Panc1 (cell line): ENCODE data around the gene TRAFD1. TPM values are rescaled to one million over a fixed set of nuclear protein-coding genes. Genes with fewer than 3 reads are reported as not detected.

Experiments used
- ATAC-seq: fragments of 200-7000 bp; cut with Tn5 transposase; 2 replicates; pipeline ENCODE4 v1.9.1; 2020; ENCODE audit warnings: mild to moderate bottlenecking, moderate library complexity
- BruUV-seq: library from RNA; stranded (reverse); fragments of 400-500 nt; replicated peaks from 2 replicates; lab custom pipeline; 2021; lab: Mats Ljungman, UMichigan
- CTCF ChIA-PET: fragments of 300-600 bp; sonication (Branson Sonifier 250); formaldehyde crosslinking; loops from one replicate; lab custom pipeline; 2022; ENCODE audit warnings: antibody characterized with exemption; lab: Charles Lee
- POLR2A ChIA-PET: fragments of 300-600 bp; sonication (Branson Sonifier 250); formaldehyde crosslinking; loops from one replicate; lab custom pipeline; 2022; ENCODE audit warnings: antibody characterized with exemption; lab: Charles Lee
- DNase-seq: peaks from one replicate; pipeline ENCODE4 v3.0.0-alpha.2; 2010; ENCODE audit warnings: low read depth, low spot score
- H3K27ac ChIP-seq: 2 replicates; pipeline ENCODE4 v1.5.1; 2011; ENCODE audit warnings: mild to moderate bottlenecking, low read length, inconsistent platforms
- H3K27me3 ChIP-seq: fragments of 200-500 bp; sonication (Bioruptor generic); 2 replicates; pipeline ENCODE4 v1.6.0; 2014; ENCODE audit warnings: low read length, inconsistent platforms; ENCODE audit not compliant: control insufficient read depth, insufficient read depth
- H3K36me3 ChIP-seq: fragments of 200-500 bp; sonication (Bioruptor generic); 2 replicates; pipeline ENCODE4 v1.5.1; 2014; ENCODE audit warnings: inconsistent platforms, mild to moderate bottlenecking, low read length, moderate library complexity; ENCODE audit not compliant: control insufficient read depth, insufficient read depth
- H3K4me1 ChIP-seq: 2 replicates; pipeline ENCODE4 v1.5.1; 2011; ENCODE audit warnings: inconsistent platforms, mild to moderate bottlenecking, low read length, moderate library complexity; ENCODE audit not compliant: control insufficient read depth, insufficient read depth
- H3K4me3 ChIP-seq, 2 experiments: 2 replicates each; pipeline ENCODE4 v1.5.1; 2011 to 2012; ENCODE audit warnings: low read depth in 2 of 2, low read length in 2 of 2, mild to moderate bottlenecking in 2 of 2, inconsistent platforms in 1 of 2, moderate library complexity in 1 of 2
- H3K9me3 ChIP-seq: fragments of 200-500 bp; sonication (Bioruptor generic); 2 replicates; pipeline ENCODE4 v1.5.1; 2014; ENCODE audit warnings: low read depth, mild to moderate bottlenecking, inconsistent platforms, low read length, moderate library complexity; ENCODE audit not compliant: control insufficient read depth, insufficient read depth
- POLR2AphosphoS5 ChIP-seq: IDR thresholded peaks from 2 replicates; pipeline ENCODE4 v1.6.1; 2012; ENCODE audit warnings: mild to moderate bottlenecking, low read depth, low read length, moderate library complexity
- SIN3A ChIP-seq: IDR thresholded peaks from 2 replicates; pipeline ENCODE4 v1.6.1; 2012; ENCODE audit warnings: low read depth, mild to moderate bottlenecking, low read length, moderate library complexity, borderline replicate concordance; ENCODE audit not compliant: insufficient read depth
- TCF7L2 ChIP-seq: IDR thresholded peaks from 2 replicates; pipeline ENCODE4 v1.6.1; 2011; ENCODE audit warnings: mild to moderate bottlenecking, low read depth, low read length, inconsistent platforms
- in situ Hi-C: cut with HindIII; loops from 2 replicates; pipeline ENCODE4 v1.10.0; 2016; ENCODE audit warnings: low sequenced_read_pairs, low pct_unique_long_range_greater_than_20kb
- intact Hi-C: fragments of 100-400 bp; cut with micrococcal nuclease; formaldehyde crosslinking; loops from one replicate; pipeline ENCODE4 v1.10.0; 2022; ENCODE audit not compliant: unreplicated experiment
- total RNA-seq: library from RNA; stranded (reverse); gene quantifications from one replicate; pipeline ENCODE4 v1.2.1, GENCODE V29; 2021; ENCODE audit not compliant: unreplicated experiment
- TF ChIP-seq, protein P1 (sequence below), 2 experiments: IDR thresholded peaks; 2 replicates each; pipeline ENCODE4 v1.6.1; 2011 to 2012; ENCODE audit warnings: low read depth in 2 of 2, control low read depth in 1 of 2, low read length in 1 of 2, mild to moderate bottlenecking in 1 of 2, moderate library complexity in 1 of 2; ENCODE audit not compliant: insufficient read depth in 1 of 2
- TF ChIP-seq, protein P2 (sequence below): fragments of 450-650 bp; IDR thresholded peaks from 2 replicates; pipeline ENCODE4 v1.5.1; 2017; ENCODE audit warnings: mild to moderate bottlenecking

Gene TRAFD1
- total RNA-seq, 1 experiment from 2014 or later: 32.9 TPM

DNA sequence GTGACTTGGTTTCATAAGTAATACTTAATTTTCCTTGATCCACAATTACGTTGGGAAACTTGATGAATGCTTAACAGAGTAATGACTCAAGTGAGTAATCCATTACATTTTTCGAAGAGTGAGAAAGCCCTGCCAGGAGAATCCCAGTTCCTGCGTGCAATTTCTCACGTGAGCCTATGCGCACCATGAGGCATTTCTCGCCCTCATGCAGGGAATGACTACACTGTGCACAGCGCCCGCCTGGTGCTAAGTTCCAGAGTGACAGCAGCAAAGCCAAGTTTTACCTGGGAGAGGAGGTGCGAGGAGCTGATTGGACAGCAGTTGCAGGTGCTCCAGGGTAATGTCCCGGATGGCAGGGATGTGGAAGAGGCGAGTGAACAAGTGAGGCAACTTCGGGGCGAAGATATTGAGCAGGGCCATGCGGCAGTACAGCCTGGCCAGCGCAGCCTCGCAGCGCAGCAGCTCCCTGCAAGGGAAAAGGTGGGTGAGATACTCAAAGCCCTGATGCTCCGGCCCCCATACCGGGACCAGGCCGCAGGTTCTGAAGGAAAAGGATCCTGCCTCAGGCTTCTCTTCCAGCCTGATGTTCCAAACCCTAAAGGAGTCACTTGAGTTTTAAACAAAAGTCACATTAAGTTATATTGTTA, 69.4 kb downstream of the TRAFD1 start:
- DNase-seq (no peak), ATAC-seq (no peak)
- POLR2A ChIA-PET: no interaction called here
- TF ChIP-seq TCF7L2 (no peak), SIN3A (no peak), POLR2AphosphoS5 (no peak)
- TF ChIP-seq, protein P1, sequence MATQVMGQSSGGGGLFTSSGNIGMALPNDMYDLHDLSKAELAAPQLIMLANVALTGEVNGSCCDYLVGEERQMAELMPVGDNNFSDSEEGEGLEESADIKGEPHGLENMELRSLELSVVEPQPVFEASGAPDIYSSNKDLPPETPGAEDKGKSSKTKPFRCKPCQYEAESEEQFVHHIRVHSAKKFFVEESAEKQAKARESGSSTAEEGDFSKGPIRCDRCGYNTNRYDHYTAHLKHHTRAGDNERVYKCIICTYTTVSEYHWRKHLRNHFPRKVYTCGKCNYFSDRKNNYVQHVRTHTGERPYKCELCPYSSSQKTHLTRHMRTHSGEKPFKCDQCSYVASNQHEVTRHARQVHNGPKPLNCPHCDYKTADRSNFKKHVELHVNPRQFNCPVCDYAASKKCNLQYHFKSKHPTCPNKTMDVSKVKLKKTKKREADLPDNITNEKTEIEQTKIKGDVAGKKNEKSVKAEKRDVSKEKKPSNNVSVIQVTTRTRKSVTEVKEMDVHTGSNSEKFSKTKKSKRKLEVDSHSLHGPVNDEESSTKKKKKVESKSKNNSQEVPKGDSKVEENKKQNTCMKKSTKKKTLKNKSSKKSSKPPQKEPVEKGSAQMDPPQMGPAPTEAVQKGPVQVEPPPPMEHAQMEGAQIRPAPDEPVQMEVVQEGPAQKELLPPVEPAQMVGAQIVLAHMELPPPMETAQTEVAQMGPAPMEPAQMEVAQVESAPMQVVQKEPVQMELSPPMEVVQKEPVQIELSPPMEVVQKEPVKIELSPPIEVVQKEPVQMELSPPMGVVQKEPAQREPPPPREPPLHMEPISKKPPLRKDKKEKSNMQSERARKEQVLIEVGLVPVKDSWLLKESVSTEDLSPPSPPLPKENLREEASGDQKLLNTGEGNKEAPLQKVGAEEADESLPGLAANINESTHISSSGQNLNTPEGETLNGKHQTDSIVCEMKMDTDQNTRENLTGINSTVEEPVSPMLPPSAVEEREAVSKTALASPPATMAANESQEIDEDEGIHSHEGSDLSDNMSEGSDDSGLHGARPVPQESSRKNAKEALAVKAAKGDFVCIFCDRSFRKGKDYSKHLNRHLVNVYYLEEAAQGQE (IDR thresholded peaks at IDR 0.05; ENCODE audit: insufficient read depth in 1 of 2, low read depth in 2 of 2, low read length in 1 of 2): no peak
- TF ChIP-seq, protein P2, sequence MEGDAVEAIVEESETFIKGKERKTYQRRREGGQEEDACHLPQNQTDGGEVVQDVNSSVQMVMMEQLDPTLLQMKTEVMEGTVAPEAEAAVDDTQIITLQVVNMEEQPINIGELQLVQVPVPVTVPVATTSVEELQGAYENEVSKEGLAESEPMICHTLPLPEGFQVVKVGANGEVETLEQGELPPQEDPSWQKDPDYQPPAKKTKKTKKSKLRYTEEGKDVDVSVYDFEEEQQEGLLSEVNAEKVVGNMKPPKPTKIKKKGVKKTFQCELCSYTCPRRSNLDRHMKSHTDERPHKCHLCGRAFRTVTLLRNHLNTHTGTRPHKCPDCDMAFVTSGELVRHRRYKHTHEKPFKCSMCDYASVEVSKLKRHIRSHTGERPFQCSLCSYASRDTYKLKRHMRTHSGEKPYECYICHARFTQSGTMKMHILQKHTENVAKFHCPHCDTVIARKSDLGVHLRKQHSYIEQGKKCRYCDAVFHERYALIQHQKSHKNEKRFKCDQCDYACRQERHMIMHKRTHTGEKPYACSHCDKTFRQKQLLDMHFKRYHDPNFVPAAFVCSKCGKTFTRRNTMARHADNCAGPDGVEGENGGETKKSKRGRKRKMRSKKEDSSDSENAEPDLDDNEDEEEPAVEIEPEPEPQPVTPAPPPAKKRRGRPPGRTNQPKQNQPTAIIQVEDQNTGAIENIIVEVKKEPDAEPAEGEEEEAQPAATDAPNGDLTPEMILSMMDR: no peak
- no TSS peak for BruUV-seq
- Histone ChIP-seq H3K4me1 (no peaks in the 10 kb centered on the region), H3K27me3 (no peaks in the 10 kb centered on the region), H3K9me3 (no peaks in the 10 kb centered on the region), H3K4me3 (no peak overlapping the region), H3K27ac (no peak overlapping the region), H3K36me3 (peaks cover 2% of the 10 kb centered on the region; the same call in 1 of the 2 replicates)
- in situ Hi-C loops: no loop called here
- CTCF ChIA-PET: no interaction called here
- intact Hi-C loops: no loop called here

DNA sequence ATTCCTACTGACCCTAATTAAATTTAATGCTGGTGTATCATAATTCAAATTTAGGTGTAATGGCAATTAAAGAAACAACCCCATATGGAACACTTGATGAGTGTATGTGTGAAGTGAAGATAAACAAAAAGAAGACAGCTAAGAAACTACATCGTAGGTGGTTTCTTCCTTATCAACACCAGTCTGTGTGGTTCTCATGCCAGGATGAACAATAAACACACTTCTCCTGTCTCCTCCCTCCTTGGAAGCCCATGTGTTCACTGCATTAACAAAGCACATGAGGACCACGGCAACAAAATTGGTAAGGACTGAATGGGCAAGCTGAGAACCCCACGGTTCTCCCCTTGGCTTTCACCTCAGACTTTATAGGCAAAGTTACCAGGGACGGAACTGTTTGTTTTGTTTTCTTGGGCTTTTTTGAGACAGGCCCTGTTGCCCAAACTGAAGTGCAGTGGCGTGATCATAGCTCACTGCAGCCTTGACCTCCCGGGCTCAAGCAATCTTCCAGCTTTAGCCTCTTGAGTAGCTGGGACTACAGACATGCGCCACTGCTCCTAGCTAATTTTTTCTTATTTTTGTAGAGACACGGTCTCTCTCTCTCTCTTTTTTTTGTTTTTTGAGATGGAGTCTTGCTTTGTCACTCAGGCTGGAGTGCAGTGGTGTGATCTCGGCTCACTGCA, 71.0 kb downstream of the TRAFD1 start:
- DNase-seq (no peak), ATAC-seq (no peak)
- no peaks in the 10 kb centered on the region for H3K27me3 ChIP-seq
- intact Hi-C loops: no loop called here
- in situ Hi-C loops: no loop called here
- no peak overlapping the region for H3K27ac ChIP-seq
- TF ChIP-seq SIN3A (no peak), TCF7L2 (no peak), POLR2AphosphoS5 (no peak)
- TF ChIP-seq, protein P2: no peak
- TF ChIP-seq, protein P1 (IDR thresholded peaks at IDR 0.05; ENCODE audit: insufficient read depth in 1 of 2, low read depth in 2 of 2, low read length in 1 of 2): no peak
- H3K4me1 ChIP-seq: no peaks in the 10 kb centered on the region
- peaks cover 2% of the 10 kb centered on the region; the same call in 1 of the 2 replicates for H3K36me3 ChIP-seq
- no TSS peak for BruUV-seq
- no peaks in the 10 kb centered on the region for H3K9me3 ChIP-seq
- no peak overlapping the region for H3K4me3 ChIP-seq
- ChIA-PET CTCF (no interaction called here), POLR2A (no interaction called here)
